ENCODE measurements around the gene STEAP3.

Gene STEAP3

DNA sequence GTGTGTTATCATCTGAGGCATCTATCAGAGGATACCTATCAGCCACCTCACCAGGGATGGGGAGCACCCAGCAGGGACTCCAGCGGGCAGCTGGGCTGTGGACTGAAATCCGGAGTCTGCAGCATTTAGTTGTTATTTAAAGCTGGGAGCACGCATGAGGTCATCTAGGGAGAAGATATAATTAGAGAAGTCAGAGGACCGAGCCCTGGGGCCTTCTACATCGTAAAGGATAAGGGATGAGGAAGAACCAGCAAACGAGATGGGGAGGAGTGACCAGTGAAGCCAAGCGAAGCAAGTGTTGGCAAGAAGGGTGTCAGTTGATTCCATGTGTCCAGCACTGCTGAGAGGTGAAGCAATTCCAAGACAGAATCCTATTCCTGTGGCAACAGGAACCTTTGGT is 70.3 kb downstream of the STEAP3 start:
- H3K36me3 ChIP-seq (ENCODE audit: control insufficient read depth, insufficient read depth, low read length), result no peaks in the 10 kb centered on the region
- H3K9me3 ChIP-seq (ENCODE audit: control insufficient read depth, insufficient read depth, low read length), result no peaks in the 10 kb centered on the region
- H3K4me3 ChIP-seq (ENCODE audit: low read depth, low read length), result no peak overlapping the region
- H3K4me1 ChIP-seq (ENCODE audit: control insufficient read depth, insufficient read depth, low read length), result no peaks in the 10 kb centered on the region
- H3K27me3 ChIP-seq (ENCODE audit: control insufficient read depth, insufficient read depth, low read length), result no peaks in the 10 kb centered on the region
- H3K9ac ChIP-seq (ENCODE audit: low read depth, low read length), result no peak overlapping the region

DNA sequence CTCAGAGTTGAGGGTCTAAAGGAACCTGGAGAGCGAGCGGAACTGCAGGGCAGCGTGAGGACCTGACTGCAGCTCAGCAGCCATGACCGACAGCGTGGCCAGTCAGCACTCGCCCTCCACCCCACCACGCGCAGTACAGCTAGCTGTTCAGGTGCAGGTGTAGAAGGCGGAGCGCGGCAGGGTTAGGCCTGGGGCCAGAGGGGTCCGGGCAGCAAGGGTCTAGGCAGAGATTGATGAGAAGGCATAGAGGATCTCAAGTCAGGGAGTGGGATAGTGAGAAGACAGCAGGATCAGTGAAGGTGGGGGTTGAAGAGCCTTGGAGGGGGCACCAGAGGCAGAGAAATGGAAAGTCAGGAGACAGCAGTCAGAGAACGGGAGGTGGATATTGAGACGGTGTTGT is 71.0 kb downstream of the STEAP3 start:
- Histone ChIP-seq H3K4me1 (ENCODE audit: control insufficient read depth, insufficient read depth, low read length) (no peaks in the 10 kb centered on the region), H3K9ac (ENCODE audit: low read depth, low read length) (no peak overlapping the region), H3K27me3 (ENCODE audit: control insufficient read depth, insufficient read depth, low read length) (no peaks in the 10 kb centered on the region), H3K4me3 (ENCODE audit: low read depth, low read length) (no peak overlapping the region), H3K36me3 (ENCODE audit: control insufficient read depth, insufficient read depth, low read length) (no peaks in the 10 kb centered on the region), H3K9me3 (ENCODE audit: control insufficient read depth, insufficient read depth, low read length) (no peaks in the 10 kb centered on the region)

DNA sequence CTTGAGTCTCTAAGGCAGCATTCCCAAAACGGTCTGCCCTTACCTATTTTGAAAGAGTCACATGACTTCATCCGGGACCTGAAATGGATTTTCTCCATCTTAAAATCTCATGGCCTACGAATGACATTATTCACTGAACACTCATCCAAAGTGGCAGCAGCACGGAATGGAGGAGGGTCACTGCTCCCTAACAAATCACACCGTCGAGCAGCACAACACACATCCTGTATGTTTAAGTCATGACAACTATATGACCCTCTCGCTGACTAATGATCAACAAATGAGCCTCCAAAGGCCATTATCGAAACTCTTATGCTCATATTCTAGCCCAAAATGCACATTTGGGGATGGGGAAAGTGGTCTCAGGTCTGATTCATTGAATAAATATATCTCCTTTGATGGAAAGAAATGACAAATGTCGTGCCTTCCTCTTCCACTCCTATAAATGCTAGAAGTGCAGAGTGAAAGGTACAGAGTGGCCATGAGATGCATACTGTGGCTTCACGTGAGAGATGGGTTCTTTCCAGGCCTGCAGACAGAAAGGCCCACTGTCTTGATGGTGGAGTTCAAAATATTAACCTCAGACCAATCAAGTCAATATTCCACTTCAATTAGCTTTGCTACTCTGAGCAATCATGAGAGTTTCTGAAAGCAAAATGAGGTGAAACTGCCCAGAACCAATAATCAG is 72.2 kb downstream of the STEAP3 start:
- H3K27me3 ChIP-seq (ENCODE audit: control insufficient read depth, insufficient read depth, low read length), result no peaks in the 10 kb centered on the region
- H3K4me3 ChIP-seq (ENCODE audit: low read depth, low read length), result no peak overlapping the region
- no peaks in the 10 kb centered on the region for H3K36me3 ChIP-seq (ENCODE audit: control insufficient read depth, insufficient read depth, low read length)
- no peaks in the 10 kb centered on the region for H3K9me3 ChIP-seq (ENCODE audit: control insufficient read depth, insufficient read depth, low read length)
- H3K4me1 ChIP-seq (ENCODE audit: control insufficient read depth, insufficient read depth, low read length), result no peaks in the 10 kb centered on the region
- no peak overlapping the region for H3K9ac ChIP-seq (ENCODE audit: low read depth, low read length)

DNA sequence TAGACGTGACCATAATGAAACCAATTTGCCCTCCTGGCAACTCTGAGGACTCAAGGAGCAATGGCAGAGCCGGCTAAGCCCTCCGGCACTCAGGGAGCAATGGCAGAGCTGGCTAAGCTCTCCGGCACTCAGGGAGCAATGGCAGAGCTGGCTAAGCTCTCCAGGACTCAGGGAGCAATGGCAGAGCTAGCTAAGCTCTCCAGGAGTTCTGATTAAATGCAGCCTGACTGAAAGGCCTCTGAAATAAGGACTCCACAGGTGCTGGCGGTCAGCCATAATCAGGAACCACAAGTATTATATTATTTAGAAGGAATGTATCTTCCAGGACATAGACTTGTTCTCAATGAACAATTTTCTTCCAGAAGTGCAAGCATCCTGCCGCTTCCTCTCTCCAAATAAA is 77.8 kb downstream of the STEAP3 start:
- no peaks in the 10 kb centered on the region for H3K27me3 ChIP-seq (ENCODE audit: control insufficient read depth, insufficient read depth, low read length)
- no peak overlapping the region for H3K9ac ChIP-seq (ENCODE audit: low read depth, low read length)
- no peaks in the 10 kb centered on the region for H3K36me3 ChIP-seq (ENCODE audit: control insufficient read depth, insufficient read depth, low read length)
- peaks cover 6% of the 10 kb centered on the region for H3K4me1 ChIP-seq (ENCODE audit: control insufficient read depth, insufficient read depth, low read length)
- no peak overlapping the region for H3K4me3 ChIP-seq (ENCODE audit: low read depth, low read length)
- H3K9me3 ChIP-seq (ENCODE audit: control insufficient read depth, insufficient read depth, low read length), result no peaks in the 10 kb centered on the region

DNA sequence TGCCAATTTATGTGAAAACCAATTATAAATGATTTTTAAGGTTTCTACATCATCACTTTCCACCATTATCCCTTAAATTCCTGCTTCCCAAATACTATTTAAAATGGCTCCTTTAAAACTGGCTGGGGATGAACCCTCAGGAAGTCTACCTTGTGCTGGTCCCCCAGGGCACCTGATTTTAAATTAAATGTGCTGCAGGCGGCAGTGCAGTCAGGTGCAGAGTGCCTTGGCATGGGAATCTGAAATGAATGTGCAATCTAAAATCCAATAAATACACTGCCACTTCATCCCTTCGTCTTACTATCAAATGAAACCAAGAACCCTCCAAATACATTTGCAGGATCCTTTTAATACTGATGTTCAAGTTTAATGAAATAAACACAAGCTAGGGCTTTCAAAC is 81.2 kb downstream of the STEAP3 start:
- Histone ChIP-seq H3K4me1 (ENCODE audit: control insufficient read depth, insufficient read depth, low read length) (peaks cover 6% of the 10 kb centered on the region), H3K27me3 (ENCODE audit: control insufficient read depth, insufficient read depth, low read length) (no peaks in the 10 kb centered on the region), H3K9ac (ENCODE audit: low read depth, low read length) (no peak overlapping the region), H3K4me3 (ENCODE audit: low read depth, low read length) (no peak overlapping the region), H3K9me3 (ENCODE audit: control insufficient read depth, insufficient read depth, low read length) (no peaks in the 10 kb centered on the region), H3K36me3 (ENCODE audit: control insufficient read depth, insufficient read depth, low read length) (no peaks in the 10 kb centered on the region)

DNA sequence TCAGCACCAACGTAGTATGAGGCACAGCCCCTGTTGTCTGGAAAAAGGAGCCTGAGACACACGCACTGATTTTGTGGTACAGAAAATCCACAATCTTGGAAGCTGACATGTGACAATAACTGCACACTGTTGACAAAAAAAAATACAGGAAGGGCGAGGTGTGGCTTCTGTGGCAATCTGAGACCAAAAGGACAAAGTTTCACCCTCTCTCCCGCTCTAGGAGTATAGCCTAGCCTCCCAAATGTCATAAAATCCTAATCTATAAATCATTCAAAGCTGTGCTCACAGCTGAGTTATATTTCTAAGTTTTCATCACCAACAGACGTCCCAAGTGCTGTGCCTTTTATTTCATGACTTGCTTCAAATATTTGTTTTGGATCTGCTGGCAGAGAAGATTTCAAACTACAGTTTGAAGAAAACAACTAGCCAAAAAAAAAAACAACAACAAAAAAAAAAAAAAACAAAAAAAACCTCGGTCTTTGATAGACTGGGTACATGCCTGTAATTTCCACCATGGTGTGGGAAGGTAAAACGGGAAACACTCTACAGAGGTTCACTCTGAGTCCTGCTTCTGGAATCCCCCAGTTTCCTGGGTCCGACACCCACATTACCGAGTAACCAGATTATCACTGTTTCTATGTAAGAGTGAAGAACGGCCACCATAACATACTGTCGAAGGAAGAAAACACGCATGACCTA is 82.0 kb downstream of the STEAP3 start:
- no peaks in the 10 kb centered on the region for H3K36me3 ChIP-seq (ENCODE audit: control insufficient read depth, insufficient read depth, low read length)
- no peak overlapping the region for H3K9ac ChIP-seq (ENCODE audit: low read depth, low read length)
- H3K9me3 ChIP-seq (ENCODE audit: control insufficient read depth, insufficient read depth, low read length), result no peaks in the 10 kb centered on the region
- H3K4me1 ChIP-seq (ENCODE audit: control insufficient read depth, insufficient read depth, low read length), result peaks cover 6% of the 10 kb centered on the region
- no peaks in the 10 kb centered on the region for H3K27me3 ChIP-seq (ENCODE audit: control insufficient read depth, insufficient read depth, low read length)
- no peak overlapping the region for H3K4me3 ChIP-seq (ENCODE audit: low read depth, low read length)

DNA sequence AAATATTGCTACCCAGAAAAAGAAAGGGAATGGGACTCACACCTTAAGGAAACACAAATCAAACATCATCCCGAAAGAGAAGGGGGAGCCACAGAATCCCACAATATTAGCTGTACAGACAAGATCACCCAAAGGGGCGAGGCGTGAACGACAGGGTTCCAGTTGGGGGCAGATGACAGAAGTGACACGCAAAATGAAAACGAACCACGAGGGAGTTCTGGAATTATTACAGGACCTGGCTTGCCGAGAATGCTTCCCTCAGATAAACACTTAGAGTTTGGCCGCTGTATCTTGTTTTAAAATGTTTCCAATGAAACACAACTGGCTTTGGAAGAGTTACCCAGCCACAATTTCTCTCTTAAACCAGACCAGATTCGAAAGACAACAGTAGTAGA is 82.6 kb downstream of the STEAP3 start:
- Histone ChIP-seq H3K9me3 (ENCODE audit: control insufficient read depth, insufficient read depth, low read length) (no peaks in the 10 kb centered on the region), H3K9ac (ENCODE audit: low read depth, low read length) (no peak overlapping the region), H3K36me3 (ENCODE audit: control insufficient read depth, insufficient read depth, low read length) (no peaks in the 10 kb centered on the region), H3K27me3 (ENCODE audit: control insufficient read depth, insufficient read depth, low read length) (no peaks in the 10 kb centered on the region), H3K4me1 (ENCODE audit: control insufficient read depth, insufficient read depth, low read length) (peaks cover 4% of the 10 kb centered on the region), H3K4me3 (ENCODE audit: low read depth, low read length) (no peak overlapping the region)

DNA sequence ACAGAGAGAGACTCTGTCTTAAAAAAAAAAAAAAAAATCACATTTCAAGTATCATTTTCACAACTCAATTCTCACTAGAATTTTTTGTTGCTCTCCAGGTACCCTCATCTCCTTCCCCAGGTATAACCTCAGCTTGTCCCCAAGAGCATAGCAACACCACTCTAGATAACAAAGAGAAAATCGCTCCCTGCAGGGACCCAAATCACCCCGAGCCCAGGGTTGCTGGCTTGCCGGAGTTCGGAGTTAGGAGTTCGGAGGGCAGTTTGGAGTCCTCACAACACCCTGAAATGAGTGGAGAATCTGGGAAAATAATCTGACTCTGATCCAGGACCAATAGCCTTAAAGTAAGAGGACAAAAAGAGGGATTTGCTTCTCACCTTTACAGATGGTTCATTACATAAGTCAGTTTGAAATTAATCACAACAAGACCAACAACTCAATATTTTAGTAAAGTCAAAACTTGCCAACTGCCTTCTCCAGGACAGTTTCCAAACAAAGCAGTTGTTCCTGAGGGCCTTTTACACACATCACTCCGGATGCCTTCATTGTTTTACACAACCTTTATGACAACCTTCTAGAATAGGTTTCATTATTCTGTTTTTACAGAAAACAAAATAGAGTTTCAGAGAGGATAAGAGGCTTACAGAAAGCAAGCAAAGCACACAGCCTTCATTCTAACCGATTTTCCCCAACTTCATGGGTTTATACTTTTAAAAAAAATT is 83.9 kb downstream of the STEAP3 start:
- no peak overlapping the region for H3K9ac ChIP-seq (ENCODE audit: low read depth, low read length)

DNA sequence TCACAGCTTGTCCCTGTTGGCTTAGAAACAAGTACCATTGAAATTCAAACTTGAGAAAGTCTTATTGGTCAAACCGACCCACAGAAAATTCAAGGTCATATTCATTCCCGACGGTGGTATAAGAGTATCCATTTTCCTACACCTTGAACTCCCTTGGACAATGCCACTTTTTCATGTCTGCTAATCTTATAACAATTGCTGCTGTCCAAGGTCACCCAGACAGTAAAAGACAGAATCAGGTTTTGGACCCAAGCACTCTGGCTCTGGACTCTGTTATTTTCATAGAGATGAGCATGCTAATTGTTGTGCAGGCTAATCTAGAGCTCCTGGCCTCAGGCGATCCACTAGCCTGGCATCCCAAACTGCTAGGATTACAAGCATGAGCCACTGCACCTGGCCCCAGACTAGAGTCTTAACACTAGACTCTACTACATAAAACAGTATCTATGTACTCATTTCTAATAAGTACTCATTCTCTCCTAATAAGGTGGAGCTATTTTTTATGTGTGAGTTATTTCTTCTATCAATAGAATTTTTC is 85.2 kb downstream of the STEAP3 start:
- no peaks in the 10 kb centered on the region for H3K4me1 ChIP-seq (ENCODE audit: control insufficient read depth, insufficient read depth, low read length)
- H3K27me3 ChIP-seq (ENCODE audit: control insufficient read depth, insufficient read depth, low read length), result no peaks in the 10 kb centered on the region
- H3K9me3 ChIP-seq (ENCODE audit: control insufficient read depth, insufficient read depth, low read length), result no peaks in the 10 kb centered on the region
- H3K36me3 ChIP-seq (ENCODE audit: control insufficient read depth, insufficient read depth, low read length), result no peaks in the 10 kb centered on the region
- H3K4me3 ChIP-seq (ENCODE audit: low read depth, low read length), result no peak overlapping the region
- no peak overlapping the region for H3K9ac ChIP-seq (ENCODE audit: low read depth, low read length)

More for the DNA sequence above, 83.9 kb downstream of the STEAP3 start:
- Histone ChIP-seq H3K4me3 (ENCODE audit: low read depth, low read length) (no peak overlapping the region), H3K4me1 (ENCODE audit: control insufficient read depth, insufficient read depth, low read length) (peaks cover 4% of the 10 kb centered on the region), H3K9me3 (ENCODE audit: control insufficient read depth, insufficient read depth, low read length) (no peaks in the 10 kb centered on the region), H3K27me3 (ENCODE audit: control insufficient read depth, insufficient read depth, low read length) (no peaks in the 10 kb centered on the region), H3K36me3 (ENCODE audit: control insufficient read depth, insufficient read depth, low read length) (no peaks in the 10 kb centered on the region)

DNA sequence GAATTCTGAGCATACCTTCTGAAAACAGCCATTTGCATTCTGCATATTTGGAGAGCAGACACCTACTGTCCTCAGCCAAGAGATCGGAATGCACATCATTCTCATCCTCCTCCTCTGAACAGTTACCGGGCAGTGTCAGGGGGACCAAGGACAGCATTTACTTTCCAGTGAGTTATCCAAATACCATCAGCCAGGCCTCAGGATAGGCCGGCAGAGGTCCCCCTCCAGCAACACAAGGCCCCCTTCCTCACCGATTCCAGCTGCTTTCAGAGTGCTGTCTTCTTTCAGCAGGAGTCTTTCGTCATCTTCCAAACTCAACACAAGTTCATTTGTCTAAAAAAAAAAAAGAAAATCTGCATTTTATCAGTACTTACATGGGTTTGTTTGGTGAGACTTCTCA is 87.7 kb downstream of the STEAP3 start:
- Histone ChIP-seq H3K36me3 (ENCODE audit: control insufficient read depth, insufficient read depth, low read length) (no peaks in the 10 kb centered on the region), H3K4me1 (ENCODE audit: control insufficient read depth, insufficient read depth, low read length) (no peaks in the 10 kb centered on the region), H3K9ac (ENCODE audit: low read depth, low read length) (no peak overlapping the region)

DNA sequence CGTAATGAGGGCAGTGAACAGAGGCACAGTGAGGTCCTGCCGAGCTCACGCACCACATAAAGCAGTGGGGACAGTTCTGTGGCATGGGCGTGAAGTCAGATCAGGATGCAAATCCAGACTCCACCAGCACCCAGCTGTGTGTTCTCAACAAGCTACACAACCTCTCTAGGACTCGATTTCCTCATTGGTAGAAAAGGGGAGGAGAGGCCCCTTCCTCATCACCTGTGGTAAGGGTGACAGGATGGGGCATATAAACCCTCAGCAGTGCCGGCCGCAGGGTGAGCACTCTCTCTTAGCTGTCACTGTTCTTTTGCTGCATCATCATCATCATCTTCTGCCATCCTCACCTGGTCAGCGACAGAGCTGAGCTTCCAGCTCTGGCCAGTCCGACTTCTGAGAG is 88.2 kb downstream of the STEAP3 start:
- Histone ChIP-seq H3K4me3 (ENCODE audit: low read depth, low read length) (no peak overlapping the region), H3K4me1 (ENCODE audit: control insufficient read depth, insufficient read depth, low read length) (no peaks in the 10 kb centered on the region), H3K27me3 (ENCODE audit: control insufficient read depth, insufficient read depth, low read length) (no peaks in the 10 kb centered on the region), H3K36me3 (ENCODE audit: control insufficient read depth, insufficient read depth, low read length) (no peaks in the 10 kb centered on the region), H3K9me3 (ENCODE audit: control insufficient read depth, insufficient read depth, low read length) (no peaks in the 10 kb centered on the region), H3K9ac (ENCODE audit: low read depth, low read length) (no peak overlapping the region)

More for the DNA sequence above, 87.7 kb downstream of the STEAP3 start:
- Histone ChIP-seq H3K27me3 (ENCODE audit: control insufficient read depth, insufficient read depth, low read length) (no peaks in the 10 kb centered on the region), H3K4me3 (ENCODE audit: low read depth, low read length) (no peak overlapping the region), H3K9me3 (ENCODE audit: control insufficient read depth, insufficient read depth, low read length) (no peaks in the 10 kb centered on the region)

All from iPS-15b (cell line).